LNCAP (cell line): Measurements from ENCODE around the gene PLCB4.

ENCODE experiments used
- TF ChIP-seq, protein P1 (sequence below): fragments of 450-650 bp; IDR thresholded peaks from 2 replicates; pipeline ENCODE4 v1.5.1; 2017; ENCODE audit warnings: mild to moderate bottlenecking

The PLCB4 gene

DNA sequence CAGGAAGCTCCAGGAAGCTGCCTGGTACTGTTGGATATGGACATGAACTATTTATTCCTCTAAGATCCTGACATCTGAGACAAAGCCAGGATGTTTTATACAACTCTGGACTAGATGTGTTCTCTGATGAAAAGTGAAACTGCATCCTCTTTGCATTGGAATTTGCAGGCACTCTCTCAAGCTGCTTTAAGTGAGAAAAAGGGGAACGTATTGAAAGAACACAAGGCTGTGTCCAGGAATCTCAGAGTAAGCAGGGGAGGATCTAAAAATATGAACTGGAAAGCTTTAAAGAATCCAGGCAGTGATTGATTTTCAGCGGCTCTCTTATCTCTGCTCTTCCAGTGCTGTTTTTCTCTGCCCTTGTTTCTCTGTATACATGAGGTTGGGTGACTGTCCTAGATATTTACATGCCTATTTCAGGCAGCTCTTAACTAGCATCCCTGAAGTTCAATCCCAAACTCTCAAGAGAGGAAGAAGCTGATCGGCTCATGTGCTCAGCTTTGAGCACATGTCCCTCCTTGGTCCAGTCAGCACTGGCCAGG is 193.8 kb downstream of the PLCB4 start:
- TF ChIP-seq, protein P1, sequence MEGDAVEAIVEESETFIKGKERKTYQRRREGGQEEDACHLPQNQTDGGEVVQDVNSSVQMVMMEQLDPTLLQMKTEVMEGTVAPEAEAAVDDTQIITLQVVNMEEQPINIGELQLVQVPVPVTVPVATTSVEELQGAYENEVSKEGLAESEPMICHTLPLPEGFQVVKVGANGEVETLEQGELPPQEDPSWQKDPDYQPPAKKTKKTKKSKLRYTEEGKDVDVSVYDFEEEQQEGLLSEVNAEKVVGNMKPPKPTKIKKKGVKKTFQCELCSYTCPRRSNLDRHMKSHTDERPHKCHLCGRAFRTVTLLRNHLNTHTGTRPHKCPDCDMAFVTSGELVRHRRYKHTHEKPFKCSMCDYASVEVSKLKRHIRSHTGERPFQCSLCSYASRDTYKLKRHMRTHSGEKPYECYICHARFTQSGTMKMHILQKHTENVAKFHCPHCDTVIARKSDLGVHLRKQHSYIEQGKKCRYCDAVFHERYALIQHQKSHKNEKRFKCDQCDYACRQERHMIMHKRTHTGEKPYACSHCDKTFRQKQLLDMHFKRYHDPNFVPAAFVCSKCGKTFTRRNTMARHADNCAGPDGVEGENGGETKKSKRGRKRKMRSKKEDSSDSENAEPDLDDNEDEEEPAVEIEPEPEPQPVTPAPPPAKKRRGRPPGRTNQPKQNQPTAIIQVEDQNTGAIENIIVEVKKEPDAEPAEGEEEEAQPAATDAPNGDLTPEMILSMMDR, result no peak

DNA sequence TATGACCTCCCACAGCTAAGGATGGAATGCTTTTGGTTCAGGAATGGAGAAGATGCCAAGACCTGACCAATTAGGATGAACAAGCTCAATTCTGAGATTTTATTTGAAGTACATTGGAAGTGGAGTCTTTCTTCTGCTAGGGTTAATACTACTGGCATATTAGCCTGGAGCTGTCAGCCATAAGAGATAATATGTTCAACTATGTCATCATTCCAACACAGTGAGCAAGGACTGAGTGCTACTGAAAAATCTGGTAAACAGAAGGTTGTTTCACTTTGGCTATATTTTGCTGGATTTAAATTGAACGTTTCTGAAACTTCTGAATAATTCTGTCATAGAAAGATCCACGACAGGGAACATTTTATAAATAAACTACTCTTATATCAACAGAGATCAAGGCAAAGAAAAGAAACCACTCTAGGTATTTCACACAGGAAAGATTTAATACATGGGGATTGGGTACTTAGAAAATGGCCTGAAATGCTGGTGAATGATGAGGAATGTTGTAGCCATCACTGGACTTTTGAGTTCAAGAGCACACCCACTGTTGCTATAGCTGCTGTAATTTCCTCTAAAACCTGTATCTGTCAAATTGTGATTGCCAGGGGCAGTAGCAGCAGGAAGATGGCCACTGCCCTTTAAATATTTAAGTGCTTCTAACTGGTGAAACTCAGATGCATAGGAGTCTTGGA is 200.5 kb downstream of the PLCB4 start:
- TF ChIP-seq, protein P1, result no peak

DNA sequence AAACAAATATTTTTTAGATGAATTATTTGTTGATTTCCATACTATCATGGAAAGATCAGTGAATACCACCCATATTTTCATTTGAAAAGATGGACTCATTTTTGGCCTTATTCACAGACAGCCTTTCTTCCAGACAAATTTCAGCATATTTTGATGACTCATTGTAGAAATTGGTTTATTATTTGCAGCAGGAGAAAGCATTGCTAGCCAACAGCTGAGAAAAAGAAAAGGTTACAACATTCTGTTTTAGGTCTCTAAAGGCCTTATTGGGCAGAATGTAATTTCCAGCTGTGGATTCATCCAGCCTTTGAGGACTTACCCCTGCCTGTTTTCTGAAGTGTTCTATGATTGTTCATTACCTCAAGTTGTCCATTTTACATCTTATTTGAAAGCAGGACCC is 201.9 kb downstream of the PLCB4 start:
- TF ChIP-seq, protein P1, result no peak

DNA sequence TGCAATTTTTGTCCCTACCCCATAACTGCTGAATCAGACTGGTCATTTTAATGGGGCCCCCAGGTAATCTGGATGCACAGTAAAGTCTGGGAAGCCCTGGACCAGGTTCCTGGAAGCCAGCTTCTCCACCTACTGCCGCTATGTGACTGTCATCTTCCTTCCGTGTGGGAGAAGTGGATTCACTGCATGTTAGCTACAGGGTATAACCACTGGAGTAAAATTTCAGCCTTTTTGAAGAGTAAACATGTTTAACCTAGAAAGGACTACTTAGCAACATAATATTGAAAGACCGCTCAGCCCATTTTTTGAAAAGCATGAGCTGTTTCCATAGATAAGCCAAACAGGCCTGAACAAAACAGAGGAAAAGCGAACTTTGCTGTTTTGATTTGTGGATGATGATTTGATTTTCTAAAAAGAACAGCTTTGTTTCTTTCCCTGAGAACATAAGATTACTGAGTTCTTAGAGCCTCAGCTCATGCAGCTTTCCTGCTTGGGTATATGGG is 208.1 kb downstream of the PLCB4 start:
- TF ChIP-seq, protein P1, result no peak

DNA sequence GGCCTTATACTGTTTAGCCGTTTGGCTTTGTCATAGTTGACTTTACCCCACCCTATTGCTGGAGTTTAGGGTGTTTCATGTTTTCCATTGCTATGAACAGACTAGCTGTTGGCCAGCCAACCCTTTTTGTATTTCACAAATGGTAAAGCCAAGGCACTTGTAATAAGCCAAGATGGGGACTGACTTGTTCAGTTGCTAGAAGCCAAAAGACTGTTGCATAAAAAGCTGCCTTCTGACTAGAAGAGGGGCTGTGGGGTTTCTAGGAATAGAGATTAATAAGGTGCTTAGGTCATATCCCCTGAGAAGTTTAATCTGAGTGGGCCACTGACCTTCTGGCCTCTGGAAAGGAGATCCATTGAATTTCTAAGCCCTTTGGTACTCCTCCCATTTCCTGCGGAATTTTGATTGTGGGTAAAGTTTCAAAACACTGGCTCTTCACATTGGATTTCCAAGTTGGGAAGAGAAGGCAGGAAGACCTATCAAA is 211.1 kb downstream of the PLCB4 start:
- TF ChIP-seq, protein P1, result no peak

DNA sequence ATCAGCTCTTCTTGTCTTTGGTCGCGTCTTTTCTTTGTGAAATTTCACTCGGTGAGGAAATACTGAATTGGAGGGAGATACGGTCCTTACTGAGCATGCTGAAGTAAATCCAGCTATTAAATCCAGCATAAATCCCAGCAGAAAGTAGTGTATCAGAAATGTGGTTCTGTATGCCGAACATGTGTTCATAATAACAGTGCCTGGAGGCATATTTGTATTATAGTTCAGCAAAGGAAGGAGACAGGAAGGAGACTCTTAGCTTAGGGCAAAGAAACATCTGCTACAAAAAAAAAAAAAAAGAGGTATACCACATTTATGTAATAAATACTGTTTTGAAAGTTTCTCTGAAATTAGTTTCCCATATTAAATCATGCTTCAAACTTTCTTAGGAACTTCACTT is 211.8 kb downstream of the PLCB4 start:
- TF ChIP-seq, protein P1, result no peak

DNA sequence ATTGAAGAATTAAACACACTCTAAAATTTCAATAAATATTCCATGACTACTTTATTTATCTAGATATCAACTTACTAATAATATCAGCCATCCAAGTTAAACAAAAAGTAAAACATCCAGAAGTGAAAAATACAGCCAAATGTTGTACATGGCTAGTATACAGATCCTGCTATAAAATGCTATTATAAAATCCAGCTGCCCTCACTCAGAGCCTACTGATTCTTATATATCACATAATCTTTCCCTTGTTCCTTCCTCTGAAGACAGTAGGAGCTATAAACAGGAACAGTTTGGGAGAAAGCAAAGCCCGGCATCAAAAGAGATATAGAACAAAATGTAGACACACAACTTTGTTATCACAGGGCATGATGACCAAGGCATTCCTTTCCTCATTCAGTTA is 212.9 kb downstream of the PLCB4 start:
- TF ChIP-seq, protein P1, result no peak
